IMR-90 (cell line): ENCODE data around the gene SCAMP4.

ENCODE experiments used
- BHLHE40 ChIP-seq: fragments of 150-350 bp; IDR thresholded peaks from 2 replicates; pipeline ENCODE4 v1.6.1; 2016; ENCODE audit warnings: mild to moderate bottlenecking, low read depth, low read length
- CTCF ChIP-seq: conservative IDR thresholded peaks from 2 replicates; pipeline ENCODE4 v1.5.1; 2012; ENCODE audit warnings: mild to moderate bottlenecking, low read depth, low read length, improper control_type of control experiment
- POLR2A ChIP-seq: IDR thresholded peaks from 2 replicates; pipeline ENCODE4 v1.6.1; 2012; ENCODE audit warnings: mild to moderate bottlenecking, low read depth, low read length
- RAD21 ChIP-seq: IDR thresholded peaks from 2 replicates; pipeline ENCODE4 v1.6.1; 2012; ENCODE audit warnings: low read length, improper control_type of control experiment
- RCOR1 ChIP-seq: IDR thresholded peaks from 2 replicates; pipeline ENCODE4 v1.6.1; 2012; ENCODE audit warnings: mild to moderate bottlenecking, low read length, improper control_type of control experiment; ENCODE audit not compliant: insufficient replicate concordance
- USF2 ChIP-seq: fragments of 150-350 bp; IDR thresholded peaks from 2 replicates; pipeline ENCODE4 v1.6.1; 2017; ENCODE audit warnings: mild to moderate bottlenecking, antibody characterized with exemption, low read length, low read depth

GRCh38 chr19:1955171-1956121 is 50.2 kb downstream of the SCAMP4 start:
- no peak for TF ChIP-seq CTCF
- TF ChIP-seq RCOR1 = no peak
- no peak for TF ChIP-seq RAD21
- no peak for TF ChIP-seq BHLHE40
- TF ChIP-seq USF2 = no peak
- TF ChIP-seq POLR2A = no peak
